ENCODE data around the gene GRID1.

Gene GRID1

DNA sequence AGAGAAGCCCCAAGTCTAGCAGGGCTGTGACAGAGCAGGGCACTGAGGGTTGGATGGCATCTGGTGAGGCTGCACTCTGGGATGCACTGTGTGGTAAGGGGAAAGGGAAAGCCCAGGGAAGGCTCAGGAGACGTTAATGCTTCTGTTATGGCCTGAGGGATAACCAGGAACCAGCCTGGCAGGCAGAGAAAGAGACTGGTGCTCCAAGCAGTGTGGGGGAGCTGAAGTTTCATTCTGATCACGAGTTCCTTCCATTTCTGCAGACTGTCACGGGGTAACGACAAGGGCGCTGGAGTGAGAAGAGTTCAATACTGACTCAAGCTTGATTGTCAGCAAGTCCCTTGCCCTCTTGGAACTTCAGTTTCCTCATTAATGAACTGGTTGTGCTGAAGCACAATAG is 730.9 kb downstream of the GRID1 start (continued):
- TF ChIP-seq ZNF585B (tag by site-specific recombination; IDR thresholded peaks at IDR 0.05) (no peak), TRIM28 (IDR thresholded peaks at IDR 0.05; ENCODE audit: borderline replicate concordance, low read length) (no peak)

DNA sequence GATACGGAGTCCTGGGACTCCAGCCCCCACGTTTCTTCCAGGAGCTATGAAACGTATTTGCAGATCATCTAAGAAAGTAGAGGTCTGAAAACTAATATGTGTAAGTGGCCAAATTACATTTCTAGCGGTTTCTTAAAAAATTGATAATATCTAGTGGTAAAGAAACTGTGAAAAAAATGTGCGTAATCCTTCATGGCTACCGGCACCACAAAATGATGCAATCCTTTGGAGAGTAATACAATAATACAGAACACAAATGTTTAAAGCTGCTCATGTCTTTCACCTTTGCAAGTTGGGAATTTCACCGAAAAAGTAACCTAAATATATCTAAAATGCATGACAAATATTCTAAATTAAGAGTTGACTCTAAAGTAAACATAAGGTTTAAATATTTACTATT is 742.1 kb downstream of the GRID1 start:
- Histone ChIP-seq H3K36me3 (ENCODE audit: control insufficient read depth in 2 of 2, insufficient read depth in 1 of 2, low read length in 2 of 2) (no peaks in the 10 kb centered on the region), H3K4me3 (ENCODE audit: low read depth, low read length) (no peak overlapping the region), H3K4me1 (ENCODE audit: control insufficient read depth, insufficient read depth, low read length) (no peaks in the 10 kb centered on the region), H3K27ac (ENCODE audit: extremely low read depth, low read depth, low read length) (no peak overlapping the region), H3K9me3 (ENCODE audit: control insufficient read depth, insufficient read depth, low read depth, low read length) (no peaks in the 10 kb centered on the region)
- TF ChIP-seq ZEB2 (tag by site-specific recombination; IDR thresholded peaks at IDR 0.05), result no peak
- TF ChIP-seq, protein P1, sequence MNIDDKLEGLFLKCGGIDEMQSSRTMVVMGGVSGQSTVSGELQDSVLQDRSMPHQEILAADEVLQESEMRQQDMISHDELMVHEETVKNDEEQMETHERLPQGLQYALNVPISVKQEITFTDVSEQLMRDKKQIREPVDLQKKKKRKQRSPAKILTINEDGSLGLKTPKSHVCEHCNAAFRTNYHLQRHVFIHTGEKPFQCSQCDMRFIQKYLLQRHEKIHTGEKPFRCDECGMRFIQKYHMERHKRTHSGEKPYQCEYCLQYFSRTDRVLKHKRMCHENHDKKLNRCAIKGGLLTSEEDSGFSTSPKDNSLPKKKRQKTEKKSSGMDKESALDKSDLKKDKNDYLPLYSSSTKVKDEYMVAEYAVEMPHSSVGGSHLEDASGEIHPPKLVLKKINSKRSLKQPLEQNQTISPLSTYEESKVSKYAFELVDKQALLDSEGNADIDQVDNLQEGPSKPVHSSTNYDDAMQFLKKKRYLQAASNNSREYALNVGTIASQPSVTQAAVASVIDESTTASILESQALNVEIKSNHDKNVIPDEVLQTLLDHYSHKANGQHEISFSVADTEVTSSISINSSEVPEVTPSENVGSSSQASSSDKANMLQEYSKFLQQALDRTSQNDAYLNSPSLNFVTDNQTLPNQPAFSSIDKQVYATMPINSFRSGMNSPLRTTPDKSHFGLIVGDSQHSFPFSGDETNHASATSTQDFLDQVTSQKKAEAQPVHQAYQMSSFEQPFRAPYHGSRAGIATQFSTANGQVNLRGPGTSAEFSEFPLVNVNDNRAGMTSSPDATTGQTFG (tag by site-specific recombination; IDR thresholded peaks at IDR 0.05; ENCODE audit: borderline replicate concordance), result no peak
- TF ChIP-seq, protein P2, sequence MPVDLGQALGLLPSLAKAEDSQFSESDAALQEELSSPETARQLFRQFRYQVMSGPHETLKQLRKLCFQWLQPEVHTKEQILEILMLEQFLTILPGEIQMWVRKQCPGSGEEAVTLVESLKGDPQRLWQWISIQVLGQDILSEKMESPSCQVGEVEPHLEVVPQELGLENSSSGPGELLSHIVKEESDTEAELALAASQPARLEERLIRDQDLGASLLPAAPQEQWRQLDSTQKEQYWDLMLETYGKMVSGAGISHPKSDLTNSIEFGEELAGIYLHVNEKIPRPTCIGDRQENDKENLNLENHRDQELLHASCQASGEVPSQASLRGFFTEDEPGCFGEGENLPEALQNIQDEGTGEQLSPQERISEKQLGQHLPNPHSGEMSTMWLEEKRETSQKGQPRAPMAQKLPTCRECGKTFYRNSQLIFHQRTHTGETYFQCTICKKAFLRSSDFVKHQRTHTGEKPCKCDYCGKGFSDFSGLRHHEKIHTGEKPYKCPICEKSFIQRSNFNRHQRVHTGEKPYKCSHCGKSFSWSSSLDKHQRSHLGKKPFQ (tag by site-specific recombination; IDR thresholded peaks at IDR 0.05), result no peak
- TF ChIP-seq ZNF837 (tag by site-specific recombination; IDR thresholded peaks at IDR 0.05), result no peak
- no peak for TF ChIP-seq ZNF768 (tag by site-specific recombination; IDR thresholded peaks at IDR 0.05)
- TF ChIP-seq, protein P3, sequence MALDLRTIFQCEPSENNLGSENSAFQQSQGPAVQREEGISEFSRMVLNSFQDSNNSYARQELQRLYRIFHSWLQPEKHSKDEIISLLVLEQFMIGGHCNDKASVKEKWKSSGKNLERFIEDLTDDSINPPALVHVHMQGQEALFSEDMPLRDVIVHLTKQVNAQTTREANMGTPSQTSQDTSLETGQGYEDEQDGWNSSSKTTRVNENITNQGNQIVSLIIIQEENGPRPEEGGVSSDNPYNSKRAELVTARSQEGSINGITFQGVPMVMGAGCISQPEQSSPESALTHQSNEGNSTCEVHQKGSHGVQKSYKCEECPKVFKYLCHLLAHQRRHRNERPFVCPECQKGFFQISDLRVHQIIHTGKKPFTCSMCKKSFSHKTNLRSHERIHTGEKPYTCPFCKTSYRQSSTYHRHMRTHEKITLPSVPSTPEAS (tag by site-specific recombination; IDR thresholded peaks at IDR 0.05), result no peak
- ChIA-PET CTCF (no interaction called here), POLR2A (no interaction called here)

DNA sequence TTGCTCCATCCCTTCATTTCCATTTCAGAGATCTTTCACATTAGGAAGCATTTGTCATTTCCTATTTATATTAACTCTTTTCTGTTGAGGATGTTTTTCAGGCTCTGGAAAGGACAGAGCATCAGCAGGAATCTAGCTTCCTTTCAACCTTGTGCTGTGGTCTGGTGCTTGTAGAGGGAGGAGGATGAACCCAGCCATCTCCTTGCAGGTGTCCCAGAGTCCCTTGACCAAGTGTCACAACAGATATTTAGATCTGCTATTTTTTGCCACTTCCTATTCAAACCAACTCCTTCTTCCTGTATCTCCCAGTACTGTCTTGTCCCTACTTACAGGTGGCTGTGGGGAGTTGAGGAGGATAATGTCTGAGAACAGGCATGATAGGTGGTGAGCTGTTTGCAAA is 742.8 kb downstream of the GRID1 start:
- POLR2A ChIA-PET, result no interaction called here
- H3K36me3 ChIP-seq (ENCODE audit: control insufficient read depth in 2 of 2, insufficient read depth in 1 of 2, low read length in 2 of 2), result no peaks in the 10 kb centered on the region
- no peaks in the 10 kb centered on the region for H3K9me3 ChIP-seq (ENCODE audit: control insufficient read depth, insufficient read depth, low read depth, low read length)
- no peak overlapping the region for H3K4me3 ChIP-seq (ENCODE audit: low read depth, low read length)
- TF ChIP-seq ZNF138 (tag by site-specific recombination; IDR thresholded peaks at IDR 0.05; ENCODE audit: borderline replicate concordance), result no peak
- TF ChIP-seq SCRT1 (tag by site-specific recombination; IDR thresholded peaks at IDR 0.05; ENCODE audit: borderline replicate concordance), result no peak
- no peak for TF ChIP-seq ZNF473 (tag by site-specific recombination; IDR thresholded peaks at IDR 0.05)
- TF ChIP-seq ZNF433 (tag by site-specific recombination; IDR thresholded peaks at IDR 0.05; ENCODE audit: low read depth), result no peak
- TF ChIP-seq, protein P4, sequence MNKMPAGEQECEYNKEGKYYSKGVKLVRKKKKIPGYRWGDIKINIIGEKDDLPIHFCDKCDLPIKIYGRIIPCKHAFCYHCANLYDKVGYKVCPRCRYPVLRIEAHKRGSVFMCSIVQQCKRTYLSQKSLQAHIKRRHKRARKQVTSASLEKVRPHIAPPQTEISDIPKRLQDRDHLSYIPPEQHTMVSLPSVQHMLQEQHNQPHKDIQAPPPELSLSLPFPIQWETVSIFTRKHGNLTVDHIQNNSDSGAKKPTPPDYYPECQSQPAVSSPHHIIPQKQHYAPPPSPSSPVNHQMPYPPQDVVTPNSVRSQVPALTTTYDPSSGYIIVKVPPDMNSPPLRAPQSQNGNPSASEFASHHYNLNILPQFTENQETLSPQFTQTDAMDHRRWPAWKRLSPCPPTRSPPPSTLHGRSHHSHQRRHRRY (tag by site-specific recombination; IDR thresholded peaks at IDR 0.05), result no peak
- TF ChIP-seq, protein P5, sequence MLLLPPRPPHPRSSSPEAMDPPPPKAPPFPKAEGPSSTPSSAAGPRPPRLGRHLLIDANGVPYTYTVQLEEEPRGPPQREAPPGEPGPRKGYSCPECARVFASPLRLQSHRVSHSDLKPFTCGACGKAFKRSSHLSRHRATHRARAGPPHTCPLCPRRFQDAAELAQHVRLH (tag by site-specific recombination; IDR thresholded peaks at IDR 0.05), result no peak
- TF ChIP-seq ZNF416 (tag by site-specific recombination; IDR thresholded peaks at IDR 0.05), result no peak
- TF ChIP-seq, protein P6, sequence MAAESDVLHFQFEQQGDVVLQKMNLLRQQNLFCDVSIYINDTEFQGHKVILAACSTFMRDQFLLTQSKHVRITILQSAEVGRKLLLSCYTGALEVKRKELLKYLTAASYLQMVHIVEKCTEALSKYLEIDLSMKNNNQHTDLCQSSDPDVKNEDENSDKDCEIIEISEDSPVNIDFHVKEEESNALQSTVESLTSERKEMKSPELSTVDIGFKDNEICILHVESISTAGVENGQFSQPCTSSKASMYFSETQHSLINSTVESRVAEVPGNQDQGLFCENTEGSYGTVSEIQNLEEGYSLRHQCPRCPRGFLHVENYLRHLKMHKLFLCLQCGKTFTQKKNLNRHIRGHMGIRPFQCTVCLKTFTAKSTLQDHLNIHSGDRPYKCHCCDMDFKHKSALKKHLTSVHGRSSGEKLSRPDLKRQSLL (tag by site-specific recombination; IDR thresholded peaks at IDR 0.05), result no peak
- TF ChIP-seq ZBTB8A (tag by site-specific recombination; IDR thresholded peaks at IDR 0.05), result no peak
- TF ChIP-seq ZNF239 (tag by site-specific recombination; IDR thresholded peaks at IDR 0.05), result no peak
- no peak for TF ChIP-seq ZNF830 (tag by site-specific recombination; IDR thresholded peaks at IDR 0.05; ENCODE audit: low read depth)
- no peak for TF ChIP-seq ZNF768 (tag by site-specific recombination; IDR thresholded peaks at IDR 0.05)
- TF ChIP-seq GLI2 (tag by site-specific recombination; IDR thresholded peaks at IDR 0.05; ENCODE audit: borderline replicate concordance, low read depth), result no peak
- TF ChIP-seq ZNF132 (tag by site-specific recombination; IDR thresholded peaks at IDR 0.05; ENCODE audit: borderline replicate concordance), result no peak
- no peak for TF ChIP-seq ZNF626 (tag by site-specific recombination; IDR thresholded peaks at IDR 0.05)
- no peak for TF ChIP-seq ZBTB48 (tag by site-specific recombination; IDR thresholded peaks at IDR 0.05)
- no peaks in the 10 kb centered on the region for H3K4me1 ChIP-seq (ENCODE audit: control insufficient read depth, insufficient read depth, low read length)
- CTCF ChIA-PET, result interaction anchor here (1.6 kb wide), 1 partner anchor 10 kb away, joined by 5 read pairs; no protein-coding TSS in a partner anchor
- H3K27ac ChIP-seq (ENCODE audit: extremely low read depth, low read depth, low read length), result no peak overlapping the region
